Islet of Langerhans (tissue), 1 donor: ENCODE measurements around the gene NFYC.
"Not testable (repeated sequence)": the region's sequence is repeated elsewhere in the genome, so short reads cannot be mapped to it uniquely, and the experiment has no call there.

ENCODE experiments used
- FAIRE-seq: peaks from one replicate; lab custom pipeline; 2011; peaks lifted over from hg19 to GRCh38; lab: Jason Lieb, UNC

The NFYC gene

DNA sequence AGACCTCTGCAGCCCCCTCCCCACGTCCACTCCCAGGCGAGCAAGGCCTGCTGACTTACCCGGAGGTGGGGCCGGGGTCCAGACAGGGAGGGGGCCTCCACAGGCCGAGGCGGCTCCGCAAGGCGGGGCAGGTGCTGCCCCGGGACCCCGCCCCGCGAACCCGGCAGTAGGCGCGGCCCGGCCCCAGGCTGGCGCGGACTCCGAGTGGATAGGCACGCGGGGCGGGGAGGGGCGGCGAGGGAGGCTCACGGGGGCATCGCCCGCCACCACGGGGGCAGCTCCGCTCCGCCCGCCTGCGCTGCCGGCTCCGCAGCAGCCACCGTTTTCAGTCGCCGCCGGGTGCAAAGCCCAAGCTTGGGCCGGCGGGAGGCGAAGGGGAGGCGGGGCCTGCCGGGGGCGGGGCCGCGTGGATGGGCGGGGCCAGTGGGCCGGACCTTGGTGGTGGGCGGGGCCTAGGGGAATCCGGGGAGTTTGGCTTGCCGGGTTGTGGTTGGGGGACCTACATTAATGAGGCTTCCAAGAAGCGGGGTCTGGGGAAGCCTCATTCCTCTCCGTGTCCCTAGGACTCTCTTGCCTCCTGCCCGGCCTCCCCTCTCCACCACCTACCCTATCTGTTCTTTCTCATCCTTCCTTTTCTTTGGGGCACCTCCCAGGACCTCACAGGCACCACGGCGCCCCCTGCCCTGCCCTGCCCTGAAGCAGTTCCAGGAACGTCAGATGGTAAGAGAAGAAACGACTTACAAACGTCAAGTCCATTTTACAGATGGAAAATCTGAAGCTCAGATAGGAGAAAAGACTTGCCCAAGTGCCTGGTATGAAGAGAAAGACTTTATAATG is 26.0 kb upstream of the NFYC start, which contains the start of gene RIMS3:
RIMS3 (minus strand) TSS at position 348 of the 837 bp plus-strand sequence. CDS start 23,757 bp downstream, outside the sequence.
- FAIRE-seq, result no peak

DNA sequence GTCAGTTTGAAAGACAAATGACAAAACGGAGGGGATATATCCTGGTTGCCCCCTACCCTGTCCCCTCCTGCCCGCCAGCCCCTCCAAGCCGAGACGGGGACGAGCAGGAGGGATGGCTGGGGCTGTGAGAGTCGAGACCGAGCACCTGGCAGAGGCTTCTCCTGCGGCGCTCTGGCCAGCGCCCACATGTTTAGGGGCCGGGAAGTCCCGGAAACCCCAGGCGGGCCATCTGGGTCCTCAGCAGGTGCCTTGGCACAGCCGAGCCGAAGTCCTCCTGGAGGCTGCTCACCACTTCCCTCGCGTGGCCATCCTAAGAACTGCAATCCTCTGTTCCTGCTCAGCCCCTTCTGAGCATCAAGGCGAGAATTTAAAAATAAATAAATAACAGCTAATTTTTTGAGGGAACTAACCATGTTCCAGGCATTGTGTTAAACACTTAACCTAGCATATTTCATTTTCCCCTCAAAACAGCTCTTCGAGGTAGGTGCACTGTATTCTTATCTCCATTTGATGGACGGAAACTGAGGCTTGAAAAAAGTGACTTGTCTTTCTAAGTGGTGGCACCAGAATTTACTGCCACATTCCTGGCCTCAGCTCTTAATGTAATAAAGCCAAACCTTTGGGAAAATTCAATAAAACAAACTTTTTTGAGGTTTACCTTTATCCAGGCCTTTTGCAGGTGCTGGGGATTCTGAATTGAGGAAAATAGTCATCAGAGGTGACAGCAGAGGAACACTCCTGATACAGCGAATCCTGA is 22.6 kb upstream of the NFYC start:
- no peak for FAIRE-seq

DNA sequence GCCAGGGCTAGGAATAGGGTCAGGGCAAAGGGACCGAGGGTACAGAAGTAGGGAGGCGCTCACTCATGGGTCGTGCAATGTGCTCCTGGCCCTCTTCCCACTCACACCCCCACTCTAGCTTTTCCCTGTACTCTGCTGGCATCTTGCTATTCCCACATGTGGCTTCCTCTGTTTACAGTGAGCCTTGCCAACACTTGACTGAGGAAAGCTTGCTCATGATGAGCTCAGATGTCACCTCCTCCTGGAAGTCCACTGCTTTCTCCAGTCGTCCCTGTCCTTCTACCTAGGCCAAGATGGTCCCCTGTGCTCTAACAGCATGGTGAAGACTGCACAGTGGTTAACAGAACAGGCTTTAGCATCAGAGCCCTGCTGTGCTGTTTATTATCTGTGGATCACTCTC is 18.1 kb upstream of the NFYC start:
- FAIRE-seq, result no peak

DNA sequence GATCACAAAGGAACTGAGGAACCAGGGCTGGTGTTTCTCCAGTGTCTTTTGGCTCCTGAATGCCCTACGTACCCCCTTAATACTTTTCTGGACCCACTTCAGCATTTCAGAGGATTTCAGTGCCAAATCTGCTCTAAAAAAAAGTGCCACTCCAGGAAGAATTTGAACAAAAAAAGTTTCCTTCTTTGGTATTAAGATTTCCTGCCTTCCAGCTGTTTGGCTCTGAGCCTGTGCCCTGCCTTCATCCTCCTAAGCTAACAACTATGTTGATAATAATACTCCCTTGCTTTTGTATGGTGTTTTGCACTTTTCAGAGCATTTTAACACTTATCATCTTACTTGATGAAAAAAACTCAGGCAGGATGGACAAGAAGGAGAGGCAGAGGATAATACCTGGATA is 15.0 kb upstream of the NFYC start:
- FAIRE-seq, result no peak

DNA sequence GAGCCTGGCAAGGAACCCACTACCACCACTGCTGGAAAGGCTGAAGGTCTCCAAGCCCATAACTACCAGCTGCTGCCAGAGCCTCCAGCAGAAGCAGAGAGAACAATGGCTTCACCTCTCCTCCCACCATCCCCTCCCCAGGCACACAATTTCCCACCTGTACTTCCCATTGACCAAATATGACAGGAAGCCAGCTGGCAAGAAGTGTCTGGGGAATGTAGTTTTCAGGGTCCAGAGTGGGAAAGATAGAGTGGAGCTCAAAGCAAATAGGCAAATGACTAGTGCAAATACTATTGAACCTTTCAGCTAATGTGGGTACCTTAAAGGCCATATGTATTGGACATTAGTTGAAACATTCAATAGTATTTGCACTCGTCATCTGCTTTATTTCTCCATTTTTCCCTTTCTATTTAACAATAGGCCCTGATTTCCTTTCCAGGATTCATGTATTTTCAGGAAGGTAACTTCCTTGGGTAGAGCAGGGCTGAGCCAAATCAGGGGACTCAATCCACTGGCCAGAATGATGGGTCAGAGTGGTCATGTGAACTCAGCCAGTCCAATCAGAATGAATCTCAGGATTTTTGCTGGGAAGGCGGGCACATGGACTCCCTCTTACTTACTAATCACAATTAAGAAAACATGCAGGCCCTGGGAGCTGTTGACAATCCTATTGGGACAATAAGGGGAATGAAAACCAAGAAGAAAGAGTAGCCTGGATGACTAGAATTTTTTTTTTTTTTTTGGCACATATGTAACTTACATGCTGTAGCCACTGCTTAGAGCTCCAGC is 12.1 kb upstream of the NFYC start:
- no peak for FAIRE-seq

DNA sequence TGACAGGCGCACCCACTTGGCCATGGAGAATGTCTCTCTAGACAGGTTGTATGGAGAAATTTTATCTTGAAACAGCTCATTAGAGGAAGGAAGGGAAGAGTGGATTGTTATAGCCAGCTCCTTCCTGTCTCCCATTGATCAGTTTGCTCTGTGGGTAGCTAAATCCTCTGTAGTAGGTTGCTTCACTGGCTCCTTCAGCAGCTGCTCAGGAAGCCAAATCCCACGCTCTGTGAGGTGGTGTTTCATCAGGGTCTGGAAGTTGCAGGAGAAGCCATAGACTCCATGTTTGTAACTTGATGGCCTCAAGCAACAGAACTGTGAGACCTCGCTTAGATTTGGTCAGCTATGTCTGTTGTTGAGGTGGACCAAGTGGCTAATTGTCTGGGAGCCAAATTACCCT is 6.8 kb upstream of the NFYC start:
- FAIRE-seq, result no peak

DNA sequence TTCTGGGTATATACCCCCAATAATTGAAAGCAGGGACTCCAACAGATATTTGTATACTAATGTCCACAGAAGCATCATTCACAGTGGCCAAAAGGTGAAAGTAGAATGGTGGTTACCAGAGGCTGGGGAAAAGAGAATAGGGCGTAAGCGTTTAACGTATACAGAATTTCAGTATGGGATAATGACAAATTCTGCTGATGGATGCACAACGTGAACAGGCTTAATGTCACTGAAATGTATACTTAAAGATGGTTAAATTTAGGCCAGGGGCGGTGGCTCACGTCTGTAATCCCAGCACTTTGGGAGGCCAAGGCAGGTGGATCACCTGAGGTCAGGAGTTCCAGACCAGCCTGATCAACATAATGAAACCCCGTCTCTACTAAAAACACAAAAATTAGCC is 4.4 kb upstream of the NFYC start:
- FAIRE-seq, result no peak

DNA sequence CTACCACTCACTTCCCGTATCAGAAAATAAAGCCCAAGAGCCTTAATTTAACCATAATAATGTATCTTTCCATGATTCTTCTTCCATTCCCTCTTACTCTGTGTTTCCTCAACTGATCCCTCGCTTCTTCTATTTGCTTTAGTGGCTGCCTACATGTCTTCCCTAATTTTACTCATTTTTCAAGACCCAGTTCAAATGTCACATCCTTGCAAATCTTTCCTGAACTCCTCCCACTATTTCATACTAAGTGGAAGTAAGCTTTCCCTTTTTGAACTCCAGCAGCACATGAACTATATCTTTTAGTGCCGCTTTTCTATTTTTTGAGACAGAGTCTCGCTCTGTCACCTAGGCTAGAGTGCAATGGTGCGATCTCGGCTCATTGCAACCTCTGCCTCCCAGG is 3.8 kb upstream of the NFYC start:
- no peak for FAIRE-seq

DNA sequence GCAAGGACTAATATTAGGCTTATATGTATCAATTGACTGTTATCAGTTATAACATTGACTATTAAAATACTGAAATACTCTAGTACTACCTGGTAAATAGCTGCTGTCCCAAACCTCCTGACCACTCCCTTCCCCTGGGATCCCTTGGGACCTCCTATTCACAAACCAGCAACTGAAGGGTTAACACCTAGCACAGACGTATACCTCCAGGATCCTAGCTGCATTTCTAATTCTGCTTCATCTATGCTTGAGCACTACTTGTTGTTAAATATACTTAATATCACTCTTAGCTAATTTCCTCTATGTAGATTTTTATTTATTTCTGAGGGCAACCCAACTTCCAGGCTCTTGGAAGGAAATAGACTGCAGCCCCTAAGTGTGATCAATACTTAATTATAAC is 1.8 kb upstream of the NFYC start:
- no peak for FAIRE-seq

DNA sequence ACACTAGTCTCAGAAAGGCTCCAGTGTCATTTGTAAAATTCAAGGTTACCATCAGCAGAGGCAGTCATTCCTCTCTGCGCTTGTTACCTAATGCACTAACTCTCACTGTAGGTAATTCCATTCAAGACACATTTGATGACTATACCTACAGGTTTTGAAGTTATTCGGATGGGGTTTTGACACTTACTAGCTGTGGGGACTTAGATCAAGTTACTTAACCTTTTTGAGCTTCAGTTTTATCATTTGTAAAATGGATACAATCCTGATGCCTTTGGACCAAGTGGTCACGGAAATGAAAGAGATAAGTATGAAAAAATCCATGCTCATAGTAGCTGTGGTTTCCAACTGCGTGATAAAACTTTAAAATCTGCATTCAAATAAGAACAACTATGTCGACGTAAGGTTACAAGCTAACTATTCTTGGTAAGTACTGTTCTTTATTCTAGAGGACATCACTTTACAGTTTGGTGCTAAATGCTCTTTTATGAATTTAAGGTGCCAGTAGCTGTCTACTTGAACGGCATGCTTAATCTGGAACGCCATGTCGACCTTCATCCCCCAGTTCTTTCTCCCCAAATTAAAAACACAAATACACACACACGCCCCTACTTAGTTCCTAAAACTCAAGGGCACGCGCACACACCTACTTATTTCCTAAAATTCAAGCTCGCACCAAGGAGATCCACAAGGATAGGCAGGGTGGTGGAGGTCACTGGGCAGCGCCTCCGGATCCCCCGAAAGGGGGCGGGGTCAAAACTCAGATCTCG is 550 bp upstream of the NFYC start:
- FAIRE-seq, result peak; percentile 60

DNA sequence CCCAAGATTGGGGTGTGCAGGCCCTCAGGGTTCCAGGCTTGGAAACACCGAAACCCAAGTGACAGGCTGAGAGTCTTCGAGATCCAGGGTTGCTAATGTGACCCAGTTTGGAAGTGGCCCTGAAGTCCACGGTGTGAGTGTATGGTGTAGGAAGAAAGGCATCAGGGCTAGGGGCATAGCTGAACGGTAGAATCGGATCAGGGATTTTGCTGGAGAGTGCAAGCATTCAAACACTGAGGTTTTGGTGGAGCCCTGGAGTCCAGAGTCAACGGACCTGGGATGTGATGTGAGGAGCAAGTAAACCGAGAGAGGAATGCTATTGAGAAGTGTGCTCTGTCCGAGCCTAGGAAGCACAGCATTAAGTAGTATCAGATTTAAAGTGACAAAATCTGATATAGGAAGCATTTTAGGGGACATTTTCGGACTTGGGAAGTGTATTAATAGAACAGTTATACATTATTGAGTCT is 958 bp downstream of the NFYC start:
- FAIRE-seq, result no peak

DNA sequence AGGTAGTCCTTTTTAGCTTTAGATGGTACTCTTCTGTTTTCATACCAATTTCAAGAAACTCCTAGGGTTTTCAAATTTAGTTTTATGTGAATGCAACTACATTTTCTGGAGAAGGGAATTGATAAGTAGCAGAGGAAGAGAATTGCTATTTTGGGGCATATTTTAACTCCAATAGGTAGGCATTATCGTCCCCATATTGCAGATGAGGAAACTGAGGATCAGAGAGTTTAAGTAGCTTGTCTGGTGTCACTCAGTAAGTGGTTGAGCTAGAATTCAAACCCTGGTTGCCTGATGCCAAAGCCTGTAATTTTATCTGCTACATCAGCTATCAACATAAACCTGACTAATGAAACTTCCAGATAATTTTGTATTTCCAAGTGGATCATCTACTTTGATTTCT is 1.9 kb downstream of the NFYC start:
- FAIRE-seq, result no peak

DNA sequence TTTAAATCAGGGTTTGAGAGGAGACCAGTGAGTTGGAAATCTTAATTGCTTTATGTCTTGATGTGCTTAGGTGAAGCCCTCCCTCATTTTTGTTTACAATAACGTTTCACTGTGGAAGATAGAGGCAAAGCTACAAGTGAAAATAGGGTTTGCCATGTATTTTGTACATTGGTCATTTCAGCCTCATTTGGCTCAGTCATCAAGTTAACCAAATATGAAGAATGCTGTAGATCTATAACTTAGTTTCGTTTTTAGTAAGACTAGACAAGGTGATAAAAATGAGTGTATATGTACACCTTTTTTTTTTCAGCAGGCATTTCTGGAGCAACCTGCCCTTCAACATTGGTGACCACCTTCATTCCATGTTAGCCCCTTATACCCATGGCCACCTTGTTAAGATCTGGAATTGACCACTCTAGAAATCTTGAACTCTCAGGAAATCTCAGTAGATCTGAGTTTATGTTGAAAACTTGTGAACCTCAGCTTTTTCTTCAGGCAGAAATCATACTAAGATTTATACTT is 2.9 kb downstream of the NFYC start:
- FAIRE-seq, result no peak

DNA sequence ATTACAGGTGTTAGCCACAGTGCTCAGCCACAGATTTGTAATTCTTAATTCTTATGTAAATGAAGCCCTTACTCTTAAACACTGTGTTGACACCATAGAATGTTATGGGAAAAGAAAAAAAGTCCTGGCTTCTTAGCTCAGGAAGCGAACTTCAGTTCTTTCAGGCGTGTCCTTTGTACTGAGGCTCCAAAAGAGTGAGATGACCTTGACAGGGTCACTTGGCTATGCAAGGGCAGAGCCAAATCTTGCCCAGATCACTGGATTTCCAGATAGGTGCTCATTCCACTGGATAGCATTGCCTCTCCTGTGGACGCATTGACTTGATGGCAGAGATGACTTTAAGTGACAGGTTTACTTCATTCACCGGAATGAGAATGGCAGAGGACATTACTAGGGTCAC is 4.8 kb downstream of the NFYC start:
- FAIRE-seq, result no peak

DNA sequence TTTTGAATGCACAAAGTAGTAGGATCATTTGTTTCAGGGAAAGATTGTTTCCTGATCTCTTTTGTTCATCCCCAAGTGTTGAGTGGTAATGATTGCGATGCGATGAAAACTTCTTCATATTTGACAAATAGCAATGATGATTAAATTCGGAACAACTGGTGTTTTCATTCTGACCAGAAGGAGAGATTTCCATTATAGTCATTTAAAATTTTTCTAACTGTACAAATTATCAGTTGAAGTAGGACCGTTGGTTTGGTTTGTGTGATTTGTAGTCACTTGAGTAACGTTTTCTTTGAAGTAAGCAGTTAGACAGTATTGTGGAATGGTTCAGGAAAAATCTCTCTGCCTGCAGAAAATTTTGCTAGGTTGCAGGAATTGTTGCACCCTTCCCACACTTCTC is 5.9 kb downstream of the NFYC start:
- FAIRE-seq, result no peak

DNA sequence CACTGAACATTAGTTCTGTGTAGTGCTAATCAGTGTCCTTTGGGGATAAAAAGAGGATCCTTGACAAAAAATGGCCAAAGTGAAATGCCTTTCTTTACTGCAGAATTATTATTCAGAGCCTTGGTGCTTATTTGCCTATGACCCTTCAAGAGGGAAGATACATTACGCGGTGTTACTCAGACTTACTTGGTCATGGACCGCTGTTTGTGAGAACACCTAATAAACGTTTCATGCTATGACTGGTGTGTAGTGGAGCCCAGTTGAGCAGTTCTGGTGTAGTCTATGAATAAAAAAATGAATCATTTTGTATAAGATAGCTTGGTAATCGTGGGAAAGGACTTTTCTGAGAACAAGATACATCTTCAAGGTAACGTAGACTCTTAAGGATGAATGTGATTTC is 8.3 kb downstream of the NFYC start:
- FAIRE-seq, result no peak

DNA sequence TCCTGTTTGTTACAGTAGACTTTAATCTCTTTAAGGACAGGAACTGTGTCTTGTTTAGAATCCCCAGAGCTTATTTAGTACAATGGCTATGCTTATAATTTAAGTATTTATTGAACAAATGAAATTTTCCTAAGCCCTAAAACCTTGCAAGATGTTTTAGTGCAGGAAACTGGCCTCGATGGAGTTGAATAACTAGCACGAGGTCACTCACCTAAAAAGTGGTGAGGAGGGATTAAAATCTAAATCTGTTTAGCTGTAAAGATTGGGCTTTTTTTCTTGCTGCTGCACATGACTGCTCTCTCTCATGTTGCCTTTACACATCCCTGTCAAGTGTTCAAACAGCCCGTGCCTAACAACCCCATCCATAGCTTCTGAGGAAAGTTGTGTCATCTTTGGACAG is 10.2 kb downstream of the NFYC start:
- no peak for FAIRE-seq

DNA sequence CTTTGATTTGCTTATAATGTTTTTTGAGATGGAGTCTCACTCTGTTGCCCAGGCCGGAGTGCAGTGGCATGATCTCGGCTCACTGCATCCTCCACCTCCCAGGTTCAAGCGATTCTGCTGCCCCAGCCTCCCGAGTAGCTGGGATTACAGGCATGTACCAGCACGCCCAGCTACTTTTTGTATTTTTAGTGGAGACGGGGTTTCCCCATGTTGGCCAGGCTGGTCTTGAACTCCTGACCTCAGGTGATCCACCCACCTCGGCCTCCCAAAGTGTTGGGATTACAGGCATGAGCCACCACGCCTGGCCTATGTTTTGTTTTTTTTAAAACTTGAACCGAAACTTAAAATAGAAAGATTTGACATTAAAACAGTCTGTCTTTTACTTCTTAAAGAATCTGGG is 11.3 kb downstream of the NFYC start:
- not testable (repeated sequence) for FAIRE-seq

DNA sequence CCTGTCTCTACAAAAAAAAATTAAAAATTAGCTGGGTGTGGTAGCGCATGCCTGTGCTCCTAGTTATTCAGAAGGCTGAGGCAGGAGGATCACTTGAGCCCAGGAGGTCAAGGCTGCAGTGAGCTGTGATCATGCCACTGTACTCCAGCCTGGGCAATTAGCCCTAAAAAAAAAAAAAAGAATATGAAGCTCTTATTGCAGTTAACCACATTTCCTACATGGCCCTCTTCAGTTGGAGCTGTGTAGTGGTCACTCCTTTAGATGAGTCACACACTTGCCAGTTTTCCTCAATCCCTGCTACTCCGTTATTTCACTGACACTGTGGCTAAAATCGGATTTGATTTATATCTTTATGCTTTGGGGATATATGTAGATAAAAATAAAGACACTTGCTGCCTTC is 11.8 kb downstream of the NFYC start:
- no peak for FAIRE-seq

DNA sequence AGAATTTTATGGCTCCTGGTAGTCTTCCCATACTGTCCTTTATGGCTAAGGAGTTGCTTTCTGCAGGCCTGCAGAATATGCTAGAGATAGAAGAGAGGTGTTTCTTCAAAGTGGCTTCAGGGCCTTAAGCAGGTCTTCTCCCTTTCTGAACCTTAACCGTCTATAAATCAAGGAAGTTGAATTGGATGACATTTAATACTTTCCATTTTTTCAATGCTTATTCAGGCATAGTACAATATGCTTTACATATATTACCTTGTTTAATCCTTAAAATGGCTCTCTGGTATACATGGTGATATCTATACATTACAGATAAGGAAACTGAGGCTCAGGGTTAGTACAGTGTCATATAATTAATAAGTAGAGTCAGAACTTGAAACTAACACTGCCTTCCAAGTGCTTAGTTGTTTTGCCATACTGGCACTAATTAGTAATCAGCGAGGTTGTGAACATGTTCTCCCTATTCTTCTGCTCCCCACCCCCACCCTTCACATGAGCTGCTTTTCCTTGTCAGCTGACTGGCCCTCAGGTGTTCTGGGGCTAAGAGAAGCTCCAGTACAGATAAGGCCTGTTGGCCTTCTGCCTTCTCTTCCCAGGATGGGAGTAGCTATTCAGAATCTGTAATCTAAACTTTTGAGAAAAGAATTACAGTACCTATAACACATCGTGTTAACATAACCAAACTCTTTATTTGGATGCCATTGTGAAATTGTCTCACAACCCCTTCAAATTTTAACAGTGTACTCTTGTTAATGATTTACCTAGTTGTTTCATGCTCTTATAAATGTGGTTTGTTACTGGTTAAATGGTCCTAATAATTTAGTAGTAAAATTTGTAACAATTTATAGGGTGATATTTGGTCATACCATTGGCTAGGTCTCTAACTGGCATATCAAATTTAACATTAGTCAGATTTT is 13.6 kb downstream of the NFYC start:
- no peak for FAIRE-seq

DNA sequence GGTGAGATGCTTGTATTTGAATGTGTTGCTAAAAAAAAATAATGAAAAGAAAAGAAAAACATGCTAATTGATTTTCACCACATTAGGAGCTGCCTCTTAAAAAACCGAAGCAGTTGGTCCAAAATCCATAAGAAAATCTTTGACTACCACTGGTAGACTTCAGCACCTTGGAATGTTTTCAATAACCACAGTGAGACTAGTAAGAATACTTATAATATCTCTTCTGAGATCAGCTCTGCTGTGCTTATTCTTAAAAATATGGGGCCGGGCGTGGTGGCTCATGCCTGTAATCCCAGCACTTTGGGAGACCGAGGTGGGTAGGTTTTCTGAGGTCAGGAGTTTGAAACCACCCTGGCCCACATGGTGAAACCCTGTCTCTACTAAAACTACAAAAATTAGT is 15.1 kb downstream of the NFYC start:
- FAIRE-seq, result no peak
